ENCODE measurements around the gene CHST3. TPM values are rescaled to one million over a fixed set of nuclear protein-coding genes. Genes with fewer than 3 reads are reported as not detected.

CHST3 gene
- total and polyA plus RNA-seq, 7 donors: 0.23 to 25.5 (median 12.8) TPM

- H3K27ac ChIP-seq: peak overlapping the region; percentile 29 to 92 (median 60)
- 76 to 80% methylated on average over 11 of the region's 11 CpGs for WGBS, 2 donors
- H3K4me1 ChIP-seq: peaks cover 0 to 89% (median 83%) of the 10 kb centered on the region in 4 donors
- no peaks in the 10 kb centered on the region for H3K9me3 ChIP-seq
- peak; percentile 58 for DNase-seq
- H3K36me3 ChIP-seq: peaks cover 0 to 6% (median 0%) of the 10 kb centered on the region in 4 donors
- intact Hi-C loops (cut with DNase I): no loop called here
- no peaks in the 10 kb centered on the region for H3K27me3 ChIP-seq
- TF ChIP-seq POLR2A (IDR thresholded peaks at IDR 0.05): no peak
- TF ChIP-seq POLR2AphosphoS5 (IDR thresholded peaks at IDR 0.05): no peak
- TF ChIP-seq CTCF (IDR thresholded peaks at IDR 0.05): no peak
- TF ChIP-seq EP300 (IDR thresholded peaks at IDR 0.05): no peak
- H3K4me3 ChIP-seq: no peak overlapping the region
These were observed 4.6 kb downstream of the CHST3 start for GRCh38 chr10:71968553-71969474.

- no peaks in the 10 kb centered on the region for H3K27me3 ChIP-seq
- H3K4me1 ChIP-seq: peaks cover 0 to 94% (median 93%) of the 10 kb centered on the region in 4 donors
- 82 to 85% methylated on average over 10 of the region's 10 CpGs for WGBS, 2 donors
- no peak for DNase-seq
- peaks cover 0 to 6% (median 0%) of the 10 kb centered on the region in 4 donors for H3K36me3 ChIP-seq
- intact Hi-C loops (cut with DNase I): no loop called here
- TF ChIP-seq EP300 (IDR thresholded peaks at IDR 0.05) (no peak), CTCF (IDR thresholded peaks at IDR 0.05) (no peak), POLR2A (IDR thresholded peaks at IDR 0.05) (no peak), POLR2AphosphoS5 (IDR thresholded peaks at IDR 0.05) (no peak)
- peak overlapping the region; percentile 29 to 92 (median 60) for H3K27ac ChIP-seq
- no peak overlapping the region for H3K4me3 ChIP-seq
- H3K9me3 ChIP-seq: no peaks in the 10 kb centered on the region
These were observed 5.7 kb downstream of the CHST3 start for GRCh38 chr10:71969929-71970328.

- DNase-seq: peak; percentile 75
- peak overlapping the region; percentile 29 to 92 (median 60) for H3K27ac ChIP-seq
These were observed 6.1 kb downstream of the CHST3 start for GRCh38 chr10:71970331-71970730.

GRCh38 chr10:71970869-71971268, 6.7 kb downstream of the CHST3 start:
- peaks cover 0 to 98% (median 95%) of the 10 kb centered on the region in 4 donors for H3K4me1 ChIP-seq
- peak; percentile 53 for DNase-seq
- H3K36me3 ChIP-seq: peaks cover 0 to 6% (median 0%) of the 10 kb centered on the region in 4 donors
- H3K4me3 ChIP-seq: no peak overlapping the region
- intact Hi-C loops (cut with DNase I): no loop called here
- 76 to 83% methylated on average over 4 of the region's 4 CpGs for WGBS, 2 donors
- TF ChIP-seq POLR2A (IDR thresholded peaks at IDR 0.05) (no peak), POLR2AphosphoS5 (IDR thresholded peaks at IDR 0.05) (no peak), CTCF (IDR thresholded peaks at IDR 0.05) (no peak), EP300 (IDR thresholded peaks at IDR 0.05) (no peak)
- no peaks in the 10 kb centered on the region for H3K27me3 ChIP-seq
- peak overlapping the region; percentile 29 to 92 (median 60) for H3K27ac ChIP-seq
- H3K9me3 ChIP-seq: no peaks in the 10 kb centered on the region

More at GRCh38 chr10:71970331-71970730, 6.1 kb downstream of the CHST3 start:
- WGBS, 2 donors: 24 to 63% methylated on average over 10 of the region's 10 CpGs
- Histone ChIP-seq H3K4me1 (peaks cover 0 to 98% (median 95%) of the 10 kb centered on the region in 4 donors), H3K4me3 (no peak overlapping the region), H3K27me3 (no peaks in the 10 kb centered on the region), H3K36me3 (peaks cover 0 to 6% (median 0%) of the 10 kb centered on the region in 4 donors), H3K9me3 (no peaks in the 10 kb centered on the region)
- intact Hi-C loops (cut with DNase I): no loop called here
- peak in 2 of 4 experiments; percentile 17 to 19 for TF ChIP-seq CTCF (IDR thresholded peaks at IDR 0.05)
- TF ChIP-seq POLR2AphosphoS5 (IDR thresholded peaks at IDR 0.05): no peak

Data from sigmoid colon (tissue), 7 donors.